Erythroblast (primary cell): ENCODE measurements around the gene AIDA.

Experiments used
- DNase-seq, 2 experiments: peaks; one replicate each; lab custom pipeline; 2025; lab: John Stamatoyannopoulos, UW
- GATA1 ChIP-seq: IDR thresholded peaks from 2 replicates; pipeline ENCODE4 v1.6.1; 2011; ENCODE audit warnings: low read depth, mild to moderate bottlenecking, control low read depth, low read length, moderate library complexity
- POLR2A ChIP-seq: IDR thresholded peaks from 2 replicates; pipeline ENCODE4 v1.6.1; 2011; ENCODE audit warnings: mild to moderate bottlenecking, low read length

Gene AIDA

DNA sequence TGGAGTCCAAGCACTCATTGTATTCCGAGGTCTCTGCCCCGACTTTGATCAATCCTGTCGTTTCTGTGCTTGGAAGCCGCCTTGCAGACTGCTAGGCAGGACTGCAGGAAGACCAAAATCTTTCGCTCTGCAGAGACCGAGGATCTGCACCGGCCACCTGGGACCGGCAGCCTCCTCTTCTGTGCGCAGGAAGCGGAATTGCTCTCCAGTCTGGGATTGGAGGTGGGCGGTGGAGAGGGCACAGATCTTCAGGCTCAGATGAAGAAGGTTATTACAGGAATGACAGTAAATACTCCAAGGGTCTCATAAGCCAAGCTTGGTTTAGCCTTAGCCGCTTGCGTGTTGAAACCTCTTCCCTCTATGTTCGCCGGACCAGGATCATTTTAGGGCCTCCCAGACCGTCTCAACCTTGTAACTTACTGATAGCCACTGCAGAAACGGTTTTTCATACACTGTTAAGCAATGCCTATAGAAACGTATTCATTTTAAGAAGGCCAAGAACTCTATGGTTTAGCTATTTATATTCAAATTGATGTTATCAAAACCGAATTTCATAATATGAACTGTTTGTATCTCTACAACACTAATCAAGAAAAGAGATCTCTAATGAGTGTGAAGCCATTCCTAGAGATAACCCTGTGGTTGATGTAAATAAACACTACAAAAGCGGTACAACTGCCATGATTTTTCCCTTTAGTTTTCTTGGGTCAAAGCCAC is 93.3 kb downstream of the AIDA start:
- peak; percentile 45 to 55 for DNase-seq
- TF ChIP-seq GATA1, result no peak
- no peak for TF ChIP-seq POLR2A
